ENCODE measurements around the gene MBD1. TPM values are rescaled to one million over a fixed set of nuclear protein-coding genes. Genes with fewer than 3 reads are reported as not detected.

MBD1 gene
- total RNA-seq, 1 experiment from 2014 or later: 58.1 TPM

DNA sequence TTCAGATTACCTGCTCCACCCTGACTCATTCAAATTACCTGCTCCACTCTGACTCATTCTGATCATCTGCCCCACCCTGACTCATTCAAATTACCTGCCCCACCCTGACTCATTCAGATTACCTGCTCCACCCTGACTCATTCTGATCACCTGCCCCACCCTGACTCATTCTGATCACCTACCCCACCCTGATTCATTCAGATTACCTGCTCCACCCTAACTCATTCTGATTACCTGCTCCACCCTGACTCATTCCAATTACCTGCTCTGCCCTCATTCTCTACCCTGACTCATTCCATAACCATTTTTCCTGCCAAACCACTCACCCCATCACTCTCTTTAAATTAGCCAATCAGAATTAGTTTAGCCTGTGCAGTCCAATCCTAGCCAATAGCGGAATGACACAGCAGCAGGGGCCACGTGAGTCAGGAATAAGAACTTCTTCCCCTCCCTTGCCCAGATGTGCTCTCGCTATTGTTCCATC is 41.2 kb downstream of the MBD1 start:
- H3K9me3 Mint-ChIP-seq: peaks cover 43% of the 10 kb centered on the region in 2 experiments
- H3K27me3 Mint-ChIP-seq (ENCODE audit: low read depth): peaks cover 2% of the 10 kb centered on the region; the same call in 1 of the 2 replicates
- Histone ChIP-seq H3K27me3 (ENCODE audit: insufficient read depth, low read length) (no peaks in the 10 kb centered on the region), H4K8ac (replicated peaks; ENCODE audit: insufficient read length, low read depth, low read length) (no peak overlapping the region), H3K56ac (ENCODE audit: insufficient read length, low read depth, low read length) (no peak overlapping the region), H2AK5ac (ENCODE audit: insufficient read length, low read length) (no peak overlapping the region), H3K18ac (ENCODE audit: insufficient read length, low read depth, low read length) (no peak overlapping the region), H2BK15ac (ENCODE audit: low read depth, low read length) (no peak overlapping the region), H2BK5ac (ENCODE audit: insufficient read length, low read length) (no peak overlapping the region), H4K20me1 (ENCODE audit: control insufficient read depth, insufficient read depth, insufficient read length) (no peaks in the 10 kb centered on the region), H3K27ac (ENCODE audit: insufficient read length, low read depth, low read length) (no peak overlapping the region), H4K5ac (ENCODE audit: insufficient read length, low read depth, low read length) (no peak overlapping the region), H3K79me1 (ENCODE audit: insufficient read depth, low read depth, low read length, poor library complexity, severe bottlenecking) (no peaks in the 10 kb centered on the region), H3K23ac (ENCODE audit: insufficient read length, low read depth, low read length) (no peak overlapping the region), H3K23me2 (ENCODE audit: insufficient read length, low read depth, low read length, poor library complexity, severe bottlenecking) (no peaks in the 10 kb centered on the region), H4K91ac (ENCODE audit: insufficient read length, low read depth, low read length) (no peak overlapping the region), H3K4ac (ENCODE audit: low read depth, low read length) (no peak overlapping the region), H3K4me1 (ENCODE audit: insufficient read depth, low read length) (no peaks in the 10 kb centered on the region), H3T11ph (ENCODE audit: low read length) (no peak overlapping the region), H3K9ac (ENCODE audit: extremely low read depth, insufficient read length, low read length) (no peak overlapping the region), H3K14ac (ENCODE audit: insufficient read depth, low read length) (no peak overlapping the region), H2BK12ac (ENCODE audit: insufficient read length, low read depth, low read length) (no peak overlapping the region), H3K79me2 (ENCODE audit: insufficient read depth, low read length) (no peaks in the 10 kb centered on the region), H2BK120ac (ENCODE audit: low read depth, low read length, poor library complexity, severe bottlenecking) (no peak overlapping the region), H3K9me3 (ENCODE audit: control insufficient read depth, low read depth, low read length) (peaks cover 5% of the 10 kb centered on the region), H3K4me2 (ENCODE audit: insufficient read depth, insufficient read length, low read length) (no peak overlapping the region), H2BK20ac (ENCODE audit: low read depth, low read length, poor library complexity, severe bottlenecking) (no peak overlapping the region), H2AFZ (ENCODE audit: low read length) (no peak overlapping the region)
- TF ChIP-seq, protein P1, sequence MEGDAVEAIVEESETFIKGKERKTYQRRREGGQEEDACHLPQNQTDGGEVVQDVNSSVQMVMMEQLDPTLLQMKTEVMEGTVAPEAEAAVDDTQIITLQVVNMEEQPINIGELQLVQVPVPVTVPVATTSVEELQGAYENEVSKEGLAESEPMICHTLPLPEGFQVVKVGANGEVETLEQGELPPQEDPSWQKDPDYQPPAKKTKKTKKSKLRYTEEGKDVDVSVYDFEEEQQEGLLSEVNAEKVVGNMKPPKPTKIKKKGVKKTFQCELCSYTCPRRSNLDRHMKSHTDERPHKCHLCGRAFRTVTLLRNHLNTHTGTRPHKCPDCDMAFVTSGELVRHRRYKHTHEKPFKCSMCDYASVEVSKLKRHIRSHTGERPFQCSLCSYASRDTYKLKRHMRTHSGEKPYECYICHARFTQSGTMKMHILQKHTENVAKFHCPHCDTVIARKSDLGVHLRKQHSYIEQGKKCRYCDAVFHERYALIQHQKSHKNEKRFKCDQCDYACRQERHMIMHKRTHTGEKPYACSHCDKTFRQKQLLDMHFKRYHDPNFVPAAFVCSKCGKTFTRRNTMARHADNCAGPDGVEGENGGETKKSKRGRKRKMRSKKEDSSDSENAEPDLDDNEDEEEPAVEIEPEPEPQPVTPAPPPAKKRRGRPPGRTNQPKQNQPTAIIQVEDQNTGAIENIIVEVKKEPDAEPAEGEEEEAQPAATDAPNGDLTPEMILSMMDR (conservative IDR thresholded peaks at IDR 0.05): no peak
- no CpG with 5 or more reads among the region's 3 CpGs for WGBS (ENCODE audit: extremely low coverage, insufficient read length, low lambda C conversion rate)
- H3K4me3 Mint-ChIP-seq: no peak overlapping the region
- peaks cover 10 to 19% (median 14%) of the 10 kb centered on the region in 3 experiments for H3K36me3 Mint-ChIP-seq (ENCODE audit: insufficient read depth in 1 of 3, low read depth in 3 of 3)
- no peak for DNase-seq
- no peaks in the 10 kb centered on the region for H3K4me1 Mint-ChIP-seq
- no peak overlapping the region for H3K27ac Mint-ChIP-seq
